Right hindlimb (tissue), 1 donor: ENCODE data around the gene TMEM119.

Source experiments
- DNase-seq: peaks from one replicate; pipeline ENCODE4 v3.0.0-alpha.2; 2018

Gene TMEM119

DNA sequence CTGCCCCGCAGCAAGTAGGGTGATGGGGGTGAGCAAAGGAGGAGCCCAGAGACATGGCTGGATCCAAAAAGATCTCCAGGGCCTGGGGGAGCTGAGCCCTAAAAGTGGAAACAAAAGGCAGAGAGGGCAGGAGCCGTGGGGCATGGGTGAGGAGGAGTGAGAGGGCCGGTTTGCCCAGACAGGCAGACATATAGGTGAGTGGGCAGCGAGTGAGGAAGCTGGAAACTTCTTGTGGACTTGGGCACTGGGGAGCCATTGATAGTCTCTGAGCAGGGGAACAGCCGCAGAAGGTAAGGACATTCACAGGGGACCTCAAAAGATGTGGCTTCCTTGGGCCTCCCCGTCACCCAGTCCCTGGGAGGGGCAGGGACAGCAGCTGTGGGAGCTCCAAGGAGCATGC, 16.8 kb upstream of the TMEM119 start:
- no peak for DNase-seq

GRCh38 chr12:108614041-108614440, 16.2 kb upstream of the TMEM119 start:
- DNase-seq = no peak

- no peak for DNase-seq
These were observed 15.7 kb upstream of the TMEM119 start for GRCh38 chr12:108613548-108613947.

DNA sequence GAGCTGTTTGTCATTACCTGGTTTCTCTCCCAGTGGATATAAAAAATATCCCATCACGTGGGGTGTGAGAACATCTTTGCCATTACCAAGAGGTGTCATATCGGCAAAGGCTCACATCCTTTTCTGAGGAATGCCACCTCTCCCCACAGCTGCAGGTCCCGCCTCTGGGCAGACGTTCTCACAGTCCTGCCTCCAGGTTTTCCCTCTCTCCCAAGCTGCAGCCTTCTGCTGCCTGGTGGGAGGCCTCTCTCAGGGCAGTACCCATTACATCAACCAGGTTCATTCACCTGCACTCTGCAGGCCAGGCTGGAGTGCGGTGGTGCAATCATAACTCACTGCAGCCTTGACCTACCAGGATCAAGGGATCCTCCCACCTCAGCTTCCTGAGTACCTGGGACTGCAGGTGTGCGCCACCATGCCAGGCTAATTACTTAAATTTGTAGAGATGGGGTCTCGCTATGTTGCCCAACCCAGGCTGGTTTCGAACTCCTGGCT, 15.0 kb upstream of the TMEM119 start:
- DNase-seq = no peak

GRCh38 chr12:108611884-108612415, 14.1 kb upstream of the TMEM119 start:
- no peak for DNase-seq

DNA sequence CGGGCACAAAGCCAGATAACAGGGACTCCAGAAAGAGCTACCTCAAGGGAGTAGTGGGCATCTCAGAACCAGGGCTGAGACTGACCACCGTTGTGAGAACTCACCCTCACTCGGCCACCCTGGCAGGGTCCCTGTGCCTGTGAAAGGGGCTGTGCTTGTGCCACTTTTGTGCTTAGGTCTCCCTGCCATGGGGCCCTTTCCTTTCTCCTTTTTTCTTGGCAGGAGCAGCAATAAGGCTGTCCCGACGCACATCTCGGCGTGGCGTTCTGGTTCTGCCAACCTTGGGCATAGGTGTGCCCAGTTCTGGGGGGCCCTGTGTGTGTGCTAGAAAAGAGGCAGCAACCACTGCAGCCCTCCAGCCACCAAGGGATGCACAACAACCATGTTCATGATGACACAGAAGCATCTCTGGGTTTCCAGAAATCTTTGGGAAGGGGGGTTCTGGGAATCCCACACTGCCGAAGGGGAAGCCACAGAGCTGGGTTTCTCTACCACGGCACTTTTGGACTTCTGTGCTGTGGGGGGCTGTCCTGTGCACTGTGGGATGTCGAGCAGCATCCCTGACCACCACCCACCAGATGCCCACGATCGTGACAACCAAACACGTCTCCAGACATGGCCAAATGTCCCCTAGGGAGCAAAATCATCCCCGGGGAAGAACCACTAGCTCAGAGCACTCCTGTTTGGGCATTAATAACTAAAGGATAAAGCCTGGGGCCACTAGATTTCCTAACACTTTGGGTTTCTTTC, 13.1 kb upstream of the TMEM119 start:
- DNase-seq = no peak

- DNase-seq = no peak
These were observed 12.5 kb upstream of the TMEM119 start for GRCh38 chr12:108610336-108610815.

DNA sequence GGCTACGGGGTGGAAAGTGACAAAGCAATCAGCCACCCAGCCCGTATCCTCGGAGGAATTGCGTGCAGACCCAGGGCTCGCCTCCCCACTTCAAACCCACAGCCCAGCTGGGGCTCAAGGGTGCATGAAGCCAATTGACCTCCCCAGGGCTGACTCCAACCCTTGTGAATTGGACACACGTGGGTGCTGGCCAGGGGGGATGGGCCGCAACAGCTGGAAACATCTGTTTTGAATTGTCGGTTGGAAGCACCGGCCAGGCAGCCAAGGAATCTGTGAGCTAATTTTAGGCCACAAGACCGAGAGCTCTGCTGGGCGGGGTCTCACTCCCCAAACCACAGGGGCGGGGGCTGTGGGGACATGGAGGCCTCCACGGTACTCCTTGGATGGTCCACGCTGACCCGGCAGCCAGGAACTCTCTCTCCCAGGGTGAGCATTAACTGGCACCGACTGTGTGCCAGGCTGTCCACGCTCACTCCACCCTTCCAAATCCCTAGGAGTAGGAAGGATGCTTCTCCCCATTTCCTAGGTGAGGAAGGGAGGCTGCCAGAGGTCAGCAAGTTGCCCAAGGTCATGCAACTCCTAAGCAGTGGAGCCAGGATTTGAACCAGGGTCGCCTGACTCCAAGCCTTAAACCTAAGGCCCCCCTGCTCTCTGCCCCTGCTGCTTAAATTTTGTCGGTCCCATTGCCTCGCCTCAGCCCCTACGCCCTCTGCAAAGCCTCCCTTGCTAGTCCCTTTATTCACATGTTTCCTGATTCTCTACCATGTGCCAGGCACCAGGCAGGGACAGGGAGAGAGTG, 11.9 kb upstream of the TMEM119 start:
- DNase-seq = peak; percentile 95

- no peak for DNase-seq
These were observed 10.7 kb upstream of the TMEM119 start for GRCh38 chr12:108608616-108609015.

GRCh38 chr12:108607981-108608600, 10.2 kb upstream of the TMEM119 start:
- DNase-seq = no peak

- DNase-seq = no peak
These were observed 8.6 kb upstream of the TMEM119 start for GRCh38 chr12:108606492-108606891.

- no peak for DNase-seq
These were observed 8.0 kb upstream of the TMEM119 start for GRCh38 chr12:108605690-108606406.

DNA sequence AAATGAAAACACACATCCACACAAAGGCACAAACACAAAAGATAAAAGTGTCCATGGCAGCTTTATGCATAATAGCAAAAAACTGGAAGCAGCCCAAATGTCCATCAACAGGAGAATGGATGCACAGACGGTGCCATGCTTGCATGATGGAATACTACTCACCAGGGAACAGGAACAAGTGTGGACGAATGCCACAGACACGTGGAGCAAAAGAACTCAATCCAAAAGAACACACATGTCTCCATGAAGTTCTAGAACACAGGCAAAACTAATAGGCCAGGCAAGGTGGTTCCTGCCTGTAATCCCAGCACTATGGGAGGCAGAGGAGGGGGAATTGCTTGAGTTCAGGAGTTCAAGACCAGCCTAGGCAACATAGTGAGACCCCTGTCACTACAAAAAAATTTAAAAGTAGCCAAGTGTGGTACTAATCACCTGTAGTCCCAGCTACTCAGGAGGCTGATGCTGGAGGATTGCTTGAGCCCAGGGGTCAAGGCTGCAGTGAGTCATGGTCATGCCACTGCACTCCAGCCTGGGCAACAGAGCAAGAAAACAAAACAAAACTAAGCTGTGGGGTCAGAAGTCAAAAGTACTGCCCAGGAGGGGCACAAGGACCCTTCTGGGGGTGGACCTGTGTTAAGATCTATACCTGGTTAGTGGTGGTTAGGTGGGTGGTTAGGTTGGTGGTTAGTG, 7.3 kb upstream of the TMEM119 start:
- DNase-seq = no peak

DNA sequence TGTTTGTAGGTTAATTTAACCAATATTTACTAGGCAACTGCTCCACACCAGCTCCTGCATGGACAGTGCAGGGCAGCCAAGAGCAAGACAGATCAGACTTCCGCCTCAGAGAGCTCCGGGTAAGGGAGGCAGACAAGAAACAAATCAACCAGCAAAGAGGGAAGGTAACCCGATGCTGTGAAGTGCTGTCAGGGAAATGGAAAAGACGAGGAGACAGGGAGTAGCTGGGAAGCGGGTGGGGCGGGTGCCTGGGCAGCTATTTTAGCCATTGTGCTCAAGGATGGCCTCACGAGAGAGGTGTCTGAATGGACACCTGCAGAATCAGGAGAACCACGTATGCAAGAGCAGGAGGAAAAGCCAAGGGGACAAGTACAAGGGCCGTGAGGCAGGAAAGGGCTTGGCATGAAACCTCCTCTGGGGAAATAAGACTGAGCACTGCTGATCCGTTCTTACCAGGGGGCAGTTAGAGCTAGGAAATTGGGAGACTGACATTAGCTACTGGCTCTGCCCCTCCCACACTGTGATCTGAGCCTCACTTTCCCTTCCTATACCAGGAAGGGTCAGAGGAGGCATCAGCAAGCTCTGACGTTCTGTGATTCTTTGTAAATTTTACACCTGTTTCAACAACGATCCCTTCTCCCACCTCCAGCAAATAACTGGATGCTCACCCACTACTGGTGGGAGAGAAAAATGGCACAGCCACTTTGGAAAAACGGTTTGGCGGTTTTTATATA, 6.5 kb upstream of the TMEM119 start:
- no peak for DNase-seq

DNA sequence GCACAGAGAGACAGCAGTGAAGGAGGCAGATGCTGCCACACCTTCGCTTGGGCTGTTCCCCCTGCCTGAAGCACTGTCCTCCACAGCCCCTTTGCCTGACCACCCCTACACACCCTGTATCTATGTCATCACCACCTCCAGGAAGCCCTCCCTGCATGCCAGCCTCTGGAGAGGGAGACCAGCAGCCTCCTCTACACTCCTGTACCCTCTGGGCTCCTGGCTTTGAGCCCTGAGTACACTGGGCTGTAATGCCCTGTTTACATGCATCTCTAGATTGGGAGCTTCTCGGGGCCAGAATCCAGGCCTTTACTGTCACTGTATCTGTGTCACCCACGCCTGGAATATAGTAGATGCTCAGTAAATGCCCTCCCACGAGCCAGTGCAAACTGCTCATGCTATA, 5.9 kb upstream of the TMEM119 start:
- no peak for DNase-seq

- DNase-seq = no peak
These were observed 5.3 kb upstream of the TMEM119 start for GRCh38 chr12:108602976-108603704.

DNA sequence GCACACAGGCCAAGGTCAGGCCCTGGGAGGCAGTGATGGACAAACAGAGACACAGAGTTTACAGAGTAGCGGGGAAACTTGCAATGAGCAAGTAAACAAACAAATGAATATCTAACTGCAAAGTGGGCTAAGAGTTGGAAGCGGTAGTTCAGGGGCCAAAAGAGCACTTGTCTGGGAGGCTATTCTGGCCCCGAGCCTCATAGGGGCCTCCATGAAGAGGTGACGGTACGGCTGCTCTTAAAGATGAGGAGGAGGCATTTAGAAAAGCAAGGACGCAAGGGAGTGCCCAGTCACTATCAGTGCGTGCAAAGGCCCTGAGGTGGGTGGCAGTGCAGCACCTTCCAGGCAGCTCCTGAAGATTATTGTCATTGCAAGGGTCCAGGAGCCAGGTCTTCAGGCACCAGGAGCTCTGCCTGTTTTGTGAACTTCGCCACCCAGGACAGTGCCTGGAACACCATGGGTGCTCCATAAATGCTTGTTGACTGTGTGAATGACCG, 4.4 kb upstream of the TMEM119 start:
- no peak for DNase-seq

DNA sequence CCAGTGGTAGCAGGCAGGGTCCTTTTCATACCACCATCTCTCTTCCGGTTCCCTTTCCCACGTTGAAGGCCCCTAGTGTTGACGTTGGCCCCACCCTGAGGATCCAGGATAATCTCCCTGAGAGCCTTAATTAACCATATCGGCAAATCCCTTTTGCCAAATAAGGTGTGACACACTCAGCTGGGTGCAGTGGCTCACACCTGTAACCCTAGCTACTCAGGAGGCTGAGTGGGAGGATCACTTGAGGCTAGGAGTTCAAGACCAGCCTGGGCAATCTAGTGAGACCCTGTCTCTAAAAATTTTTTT, 2.8 kb upstream of the TMEM119 start:
- no peak for DNase-seq

DNA sequence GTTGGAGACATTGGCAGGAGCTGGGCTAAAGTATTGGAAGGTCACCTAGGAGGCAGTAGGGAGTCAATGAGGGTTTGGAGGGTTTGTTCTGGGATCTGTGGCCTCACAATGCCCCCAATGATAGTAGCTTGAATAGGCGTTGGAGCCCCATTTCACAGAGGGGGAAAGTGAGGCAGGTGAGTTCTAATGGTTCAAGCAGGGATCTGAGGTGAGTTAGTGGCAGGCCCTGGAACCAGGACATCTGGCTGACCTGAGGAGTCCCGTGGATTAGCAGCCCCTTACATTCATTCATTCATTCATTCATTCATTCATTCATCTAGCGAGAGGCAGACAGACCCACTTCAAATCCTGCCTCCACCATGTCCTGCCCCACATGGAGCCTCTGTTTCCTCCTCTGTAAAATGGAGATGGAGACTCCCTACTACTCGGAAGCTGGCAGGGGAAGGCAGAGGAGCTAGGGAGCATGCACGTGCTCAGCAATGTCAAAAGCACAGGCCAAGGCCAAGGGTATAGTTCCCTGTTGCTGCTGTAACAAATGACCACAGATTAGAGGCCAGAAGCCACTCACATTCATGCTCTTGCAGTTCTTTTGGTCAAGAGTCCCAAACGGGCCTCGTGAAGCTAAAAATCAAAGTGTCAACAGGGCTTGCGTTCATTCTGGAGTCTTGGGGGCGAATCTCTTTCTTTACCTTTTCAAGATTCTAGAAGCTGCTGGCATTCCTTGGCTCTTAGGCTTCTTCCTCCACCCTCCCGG, 2.2 kb upstream of the TMEM119 start:
- DNase-seq = no peak

DNA sequence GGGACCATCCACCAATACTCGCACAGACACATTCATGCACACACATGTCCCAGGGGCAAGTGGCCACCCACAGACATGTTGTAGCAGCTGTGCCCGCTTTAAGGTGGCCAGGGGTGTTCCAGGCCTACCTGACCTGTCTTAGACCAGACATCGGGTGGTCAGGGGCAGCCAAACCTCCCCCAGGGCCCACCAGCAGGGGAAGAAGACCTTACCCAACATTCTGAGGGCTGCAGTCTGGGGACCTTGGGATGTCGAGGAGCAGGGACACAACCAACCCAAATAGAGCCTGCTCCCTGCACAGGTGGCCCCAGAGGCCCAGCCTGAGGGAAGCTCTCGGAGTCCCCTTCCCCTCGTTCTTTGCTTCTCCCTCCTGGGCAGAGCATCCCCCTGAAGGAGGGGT, 1.7 kb upstream of the TMEM119 start:
- DNase-seq = no peak
